ENCODE data around the gene SFMBT2. TPM values are rescaled to one million over a fixed set of nuclear protein-coding genes. Genes with fewer than 3 reads are reported as not detected.

The SFMBT2 gene
- total and polyA plus RNA-seq, 10 of the 15 experiments (the other 5 are each of a cell fraction or from before 2014, with no cell fraction given): 2.8 to 29.6 (median 15.1) TPM

- Histone ChIP-seq H3K27ac (ENCODE audit: control insufficient read depth, insufficient read depth) (no peak overlapping the region), H2AFZ (ENCODE audit: control insufficient read depth, low read depth, low read length) (no peak overlapping the region), H3K9ac (ENCODE audit: control insufficient read depth, insufficient read depth, low read length) (no peak overlapping the region), H3K9me3 (replicated peaks; ENCODE audit: control insufficient read depth, insufficient read depth, low read length) (no peaks in the 10 kb centered on the region; the same call in 2 of the 3 replicates), H3K27me3 (replicated peaks in 1 of 2; ENCODE audit: control insufficient read depth in 2 of 2, insufficient read depth in 2 of 2, low read length in 1 of 2) (no peaks in the 10 kb centered on the region; a peak in 1 of 4 replicates), H3K79me2 (ENCODE audit: control insufficient read depth, insufficient read depth, low read length) (no peaks in the 10 kb centered on the region), H3K4me1 (ENCODE audit: control insufficient read depth, insufficient read depth, low read length) (no peaks in the 10 kb centered on the region), H3K4me2 (ENCODE audit: control insufficient read depth, insufficient read depth) (no peak overlapping the region), H4K20me1 (ENCODE audit: control insufficient read depth, insufficient read depth) (no peaks in the 10 kb centered on the region), H3K4me3 (no peak overlapping the region), H3K36me3 (ENCODE audit: control insufficient read depth in 2 of 2, insufficient read depth in 2 of 2, low read length in 1 of 2) (no peaks in the 10 kb centered on the region)
- 51% methylated on average over 5 of the region's 5 CpGs for WGBS (ENCODE audit: insufficient coverage, insufficient replicate concordance, low lambda C conversion rate, missing lambda C conversion rate)
- ChIA-PET RAD21 (ENCODE audit: unreplicated experiment) (no interaction called here), SMC1A (ENCODE audit: uncharacterized antibody, unreplicated experiment) (interaction anchor here (0.6 kb wide), 1 partner anchor 356 kb away, joined by 4 read pairs; no protein-coding TSS in a partner anchor), CTCF (no interaction called here), POLR2A (no interaction called here)
- in situ Hi-C loops (cut with MboI) (no loop called here), intact Hi-C loops (cut with micrococcal nuclease; ENCODE audit: unreplicated experiment) (no loop called here)
- no TSS peak for BruUV-seq (replicated peaks)
- DNase-seq (ENCODE audit: low read depth, low spot score) (no peak), ATAC-seq (no peak), FAIRE-seq (no peak)
- TF ChIP-seq ZNF384 (IDR thresholded peaks at IDR 0.05; ENCODE audit: borderline replicate concordance, low read depth, low read length) (no peak), EP300 (IDR thresholded peaks at IDR 0.05; ENCODE audit: borderline replicate concordance in 1 of 2, control insufficient read depth in 1 of 2, low read depth in 2 of 2, low read length in 2 of 2) (no peak), BCLAF1 (IDR thresholded peaks at IDR 0.05) (no peak), NFYA (IDR thresholded peaks at IDR 0.05; ENCODE audit: borderline replicate concordance, low read depth, low read length) (no peak)
These were observed 274.8 kb downstream of the SFMBT2 start for GRCh38 chr10:7136016-7136415.
